ENCODE results near the gene ZDBF2.
"Not testable (repeated sequence)": the region's sequence is repeated elsewhere in the genome, so short reads cannot be mapped to it uniquely, and the experiment has no call there.

Gene ZDBF2

DNA sequence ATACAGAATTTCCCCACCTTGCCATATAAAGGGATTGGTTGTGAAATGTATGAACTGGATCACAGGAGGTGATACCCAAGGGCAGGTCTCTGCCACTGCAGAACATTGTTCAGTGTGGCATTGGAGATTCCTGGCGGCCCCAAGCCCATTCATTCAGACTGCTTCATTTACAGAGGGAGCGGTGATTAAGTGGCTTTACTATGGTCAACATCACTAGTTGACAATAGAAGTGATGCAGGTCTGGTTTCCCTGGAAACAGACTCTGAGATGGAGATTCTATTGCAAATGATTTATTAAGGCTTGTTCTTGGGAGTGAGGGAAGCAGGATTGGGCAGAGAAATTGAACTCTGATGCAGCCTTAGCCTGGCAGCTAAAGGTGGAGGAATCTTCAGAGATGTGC lies 62.4 kb downstream of the ZDBF2 start:
- DNase-seq = no peak

GRCh38 chr2:206337956-206338355 lies 63.5 kb downstream of the ZDBF2 start:
- no peak for DNase-seq

DNA sequence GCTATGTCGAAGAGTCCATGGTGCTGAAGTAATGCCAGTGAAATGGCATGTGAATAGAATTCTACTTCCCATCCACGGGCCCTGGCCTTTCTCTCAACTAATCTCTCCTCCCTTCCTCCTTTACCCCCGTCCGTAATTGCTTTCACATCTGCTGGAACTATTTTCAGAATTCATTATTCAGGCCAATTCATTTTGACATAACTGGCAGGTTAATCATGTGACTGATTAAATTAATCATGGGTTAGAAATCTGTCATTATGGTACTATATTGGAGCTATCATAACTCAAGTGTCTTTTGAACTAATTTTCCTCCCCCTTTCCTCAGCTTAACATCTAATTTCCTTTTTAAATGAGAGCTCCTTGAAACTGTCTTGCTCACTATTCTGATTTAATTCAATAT lies 66.9 kb downstream of the ZDBF2 start:
- no peak for DNase-seq

DNA sequence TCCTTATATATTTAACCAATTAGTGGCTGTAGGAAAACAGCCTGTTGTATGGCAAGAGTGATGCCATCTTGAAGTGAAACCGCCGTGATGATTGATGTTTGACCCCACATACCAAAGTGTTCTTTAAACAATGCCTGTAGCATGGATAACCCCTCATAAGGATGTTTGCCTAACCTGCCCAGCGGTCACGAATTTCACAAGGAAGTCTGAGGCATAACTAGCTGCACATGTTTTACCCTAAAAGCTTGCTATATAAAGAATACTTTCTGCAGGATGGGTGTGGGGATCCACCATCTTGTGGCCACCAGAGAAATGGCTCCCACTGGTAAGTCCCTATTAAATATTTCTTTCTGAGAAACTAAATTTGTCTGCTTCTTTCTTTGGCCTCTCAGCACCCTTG lies 68.7 kb downstream of the ZDBF2 start:
- DNase-seq = no peak

DNA sequence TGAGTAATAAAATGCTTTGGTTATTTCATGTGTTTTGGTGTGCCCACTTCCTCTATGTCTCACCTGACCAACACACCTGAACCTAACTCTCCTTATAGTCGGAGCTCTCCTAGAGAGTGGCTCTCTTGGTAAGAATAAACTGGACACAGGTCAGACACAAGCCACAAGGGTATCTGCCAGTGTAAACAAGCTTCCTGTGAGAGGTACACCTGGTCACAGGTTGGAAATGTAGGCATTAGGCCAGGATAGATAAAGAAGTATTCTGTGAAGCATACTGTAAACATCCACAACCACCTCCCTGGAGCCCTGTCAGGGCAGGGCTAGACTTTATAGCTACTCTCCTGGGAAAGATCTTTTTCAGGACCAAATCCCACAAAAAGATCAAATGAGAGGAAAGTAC lies 69.4 kb downstream of the ZDBF2 start:
- DNase-seq = no peak

DNA sequence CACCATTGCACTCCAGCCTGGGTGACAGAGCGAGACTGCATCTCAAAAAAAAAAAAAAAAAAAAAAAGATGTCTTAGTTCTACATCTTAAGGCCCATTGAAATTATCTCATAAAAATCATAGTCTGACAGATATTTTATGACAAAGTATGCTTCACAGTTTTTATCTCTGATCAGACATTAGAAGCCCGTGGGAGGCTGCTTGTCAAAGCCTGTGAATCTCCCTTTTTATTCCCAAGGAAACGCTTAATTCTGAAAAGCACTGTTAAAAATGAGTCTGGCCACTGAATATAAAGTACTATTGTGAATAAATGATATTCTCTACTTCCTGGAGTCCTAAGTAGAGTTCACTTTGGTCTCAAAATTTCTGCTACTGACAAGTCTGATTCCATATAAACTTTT lies 71.1 kb downstream of the ZDBF2 start:
- DNase-seq = no peak

DNA sequence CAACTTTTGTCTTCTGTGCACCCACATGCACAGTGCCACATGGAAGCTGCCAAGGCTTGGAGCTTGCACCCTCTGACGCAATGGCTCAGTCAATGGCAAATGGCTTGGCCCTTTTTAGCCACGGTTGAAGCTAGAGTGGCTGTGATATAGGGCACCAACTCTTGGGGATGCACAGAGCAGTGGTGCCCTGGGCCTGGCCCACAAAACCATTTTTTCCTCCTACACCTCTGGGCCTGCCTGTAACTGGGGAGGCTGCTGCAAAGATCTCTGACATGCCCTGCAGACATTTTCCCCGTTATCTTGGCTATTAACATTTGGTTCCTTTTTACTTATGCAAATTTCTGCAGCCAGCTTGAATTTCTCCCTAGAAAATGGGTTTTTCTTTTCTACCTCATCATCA lies 74.9 kb downstream of the ZDBF2 start:
- no peak for DNase-seq

- no peak for DNase-seq
Observed at GRCh38 chr2:206352571-206352970, 78.1 kb downstream of the ZDBF2 start.

DNA sequence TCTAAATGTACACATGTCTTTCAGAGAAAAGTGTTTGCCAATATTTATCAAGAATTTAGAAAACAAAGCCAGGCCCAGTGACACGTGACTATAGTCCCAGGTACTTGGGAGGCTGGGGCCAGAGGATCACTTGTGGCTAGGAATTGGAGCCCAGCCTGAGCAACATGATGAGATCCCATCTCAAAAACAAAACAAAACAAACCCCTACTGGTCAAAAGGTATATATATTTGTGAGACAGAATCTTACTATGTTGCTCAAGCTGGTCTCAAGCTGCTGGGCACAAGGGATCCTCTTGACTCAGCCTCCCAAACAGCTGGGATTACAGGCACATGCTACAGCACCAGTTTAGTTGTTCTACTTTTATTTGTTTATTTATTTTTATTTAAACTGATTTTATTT lies 79.2 kb downstream of the ZDBF2 start:
- no peak for DNase-seq

DNA sequence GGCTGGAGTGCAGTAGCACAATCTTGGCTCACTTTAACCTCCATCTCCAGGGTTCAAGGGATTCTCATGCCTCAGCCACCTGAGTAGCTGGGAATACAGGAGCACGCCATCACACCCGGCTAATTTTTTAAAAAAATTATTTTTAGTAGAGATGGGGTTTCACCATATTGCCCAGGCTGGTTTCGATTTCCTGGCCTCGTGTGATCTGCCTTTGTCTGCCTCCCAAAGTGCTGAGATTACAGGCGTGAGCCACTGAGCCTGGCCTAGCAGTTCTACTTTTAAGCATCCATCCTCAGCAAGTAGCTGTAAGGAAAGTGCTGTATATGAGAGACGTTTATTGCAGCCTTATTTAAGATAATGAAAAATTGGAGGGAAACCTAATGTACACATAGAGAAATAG lies 79.7 kb downstream of the ZDBF2 start:
- DNase-seq = no peak

GRCh38 chr2:206356840-206357239 lies 82.4 kb downstream of the ZDBF2 start:
- not testable (repeated sequence) for DNase-seq

- not testable (repeated sequence) for DNase-seq
Observed at GRCh38 chr2:206360840-206361239, 86.4 kb downstream of the ZDBF2 start.

DNA sequence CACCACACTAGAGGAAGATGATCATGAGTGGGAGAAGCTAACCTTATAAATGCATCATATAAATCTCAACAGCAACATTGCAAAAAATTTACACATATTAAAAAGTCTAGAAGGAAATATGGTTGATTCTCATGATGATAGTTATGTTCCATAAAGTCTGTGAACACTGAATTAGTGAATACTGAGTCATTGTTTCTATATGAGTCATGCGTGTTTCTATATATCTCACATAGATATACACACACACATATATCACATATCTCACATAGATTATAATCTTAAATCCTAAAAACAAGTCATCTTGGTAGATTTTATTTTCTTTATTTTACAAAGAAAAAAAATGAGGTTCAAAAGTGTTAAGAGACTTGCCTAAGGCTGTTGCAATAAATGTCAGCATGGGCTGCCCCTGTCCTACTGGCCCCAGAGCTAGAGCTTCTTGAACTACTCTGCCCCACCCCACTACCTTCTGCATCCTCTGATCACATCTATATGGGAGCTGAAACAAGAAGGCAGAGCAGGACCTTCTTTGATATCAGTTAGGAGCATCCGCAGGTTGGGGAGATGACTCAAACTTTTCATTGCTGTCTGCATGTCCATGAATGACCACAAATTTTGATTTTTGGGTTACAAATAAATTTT lies 87.1 kb downstream of the ZDBF2 start:
- no peak for DNase-seq

All from activated naive CD4-positive, alpha-beta T cell treated with Interleukin-2 at 50 U/mL for 16 hours (primary cell).